Mononuclear cell (primary cell): Measurements from ENCODE around the gene DSP. TPM values are rescaled to one million over a fixed set of nuclear protein-coding genes. Genes with fewer than 3 reads are reported as not detected.

Source experiments
- H3K27me3 ChIP-seq: 2 replicates; pipeline ENCODE4 v1.6.0; 2011; ENCODE audit warnings: low read length, control low read depth; ENCODE audit not compliant: insufficient read depth
- H3K4me1 ChIP-seq: 2 replicates; pipeline ENCODE4 v1.5.1; 2011; ENCODE audit warnings: mild to moderate bottlenecking, low read length, control low read depth; ENCODE audit not compliant: insufficient read depth
- H3K4me3 ChIP-seq: 2 replicates; pipeline ENCODE4 v1.5.1; 2011; ENCODE audit warnings: mild to moderate bottlenecking, low read length, moderate library complexity
- H3K9me3 ChIP-seq: 2 replicates; pipeline ENCODE4 v1.5.1; 2011; ENCODE audit warnings: low read depth, mild to moderate bottlenecking, control low read depth, low read length
- total RNA-seq: library from RNA; depleted of rRNA; stranded (reverse); fragments of >200 nt; gene quantifications from one replicate; pipeline ENCODE4 v1.2.3, GENCODE V29; 2012

DSP gene
- total RNA-seq, 1 donor, result 0.94 TPM

- Histone ChIP-seq H3K4me3 (no peak overlapping the region), H3K9me3 (no peaks in the 10 kb centered on the region), H3K27me3 (peaks cover 77% of the 10 kb centered on the region), H3K4me1 (peaks cover 22% of the 10 kb centered on the region)
Measured at GRCh38 chr6:7544597-7544996, 3.1 kb downstream of the DSP start.

- Histone ChIP-seq H3K4me1 (peaks cover 21% of the 10 kb centered on the region), H3K9me3 (no peaks in the 10 kb centered on the region), H3K27me3 (peaks cover 68% of the 10 kb centered on the region), H3K4me3 (no peak overlapping the region)
Measured at GRCh38 chr6:7545316-7546019, 4.0 kb downstream of the DSP start.

GRCh38 chr6:7546020-7546369 lies 4.5 kb downstream of the DSP start:
- no peaks in the 10 kb centered on the region for H3K9me3 ChIP-seq
- H3K4me3 ChIP-seq, result no peak overlapping the region
- peaks cover 63% of the 10 kb centered on the region for H3K27me3 ChIP-seq
- peaks cover 16% of the 10 kb centered on the region for H3K4me1 ChIP-seq

- Histone ChIP-seq H3K9me3 (no peaks in the 10 kb centered on the region), H3K27me3 (peaks cover 64% of the 10 kb centered on the region), H3K4me3 (no peak overlapping the region), H3K4me1 (peaks cover 12% of the 10 kb centered on the region)
Measured at GRCh38 chr6:7546383-7546782, 4.9 kb downstream of the DSP start.

- peaks cover 65% of the 10 kb centered on the region for H3K27me3 ChIP-seq
- no peak overlapping the region for H3K4me3 ChIP-seq
- H3K9me3 ChIP-seq, result no peaks in the 10 kb centered on the region
- H3K4me1 ChIP-seq, result peaks cover 7% of the 10 kb centered on the region
Measured at GRCh38 chr6:7546896-7547295, 5.4 kb downstream of the DSP start.

- H3K9me3 ChIP-seq, result no peaks in the 10 kb centered on the region
- peaks cover 61% of the 10 kb centered on the region for H3K27me3 ChIP-seq
- no peak overlapping the region for H3K4me3 ChIP-seq
- H3K4me1 ChIP-seq, result peaks cover 3% of the 10 kb centered on the region
Measured at GRCh38 chr6:7547315-7547714, 5.8 kb downstream of the DSP start.

- Histone ChIP-seq H3K9me3 (no peaks in the 10 kb centered on the region), H3K27me3 (peaks cover 43% of the 10 kb centered on the region), H3K4me1 (no peaks in the 10 kb centered on the region), H3K4me3 (no peak overlapping the region)
Measured at GRCh38 chr6:7550433-7550801, 8.9 kb downstream of the DSP start.

- no peaks in the 10 kb centered on the region for H3K9me3 ChIP-seq
- peaks cover 31% of the 10 kb centered on the region for H3K27me3 ChIP-seq
- no peak overlapping the region for H3K4me3 ChIP-seq
- H3K4me1 ChIP-seq, result no peaks in the 10 kb centered on the region
Measured at GRCh38 chr6:7554533-7555275, 13.2 kb downstream of the DSP start.

GRCh38 chr6:7555671-7556070 lies 14.2 kb downstream of the DSP start:
- H3K4me3 ChIP-seq, result no peak overlapping the region
- no peaks in the 10 kb centered on the region for H3K4me1 ChIP-seq
- peaks cover 36% of the 10 kb centered on the region for H3K27me3 ChIP-seq
- no peaks in the 10 kb centered on the region for H3K9me3 ChIP-seq

- H3K4me3 ChIP-seq, result no peak overlapping the region
- H3K4me1 ChIP-seq, result no peaks in the 10 kb centered on the region
- H3K27me3 ChIP-seq, result peaks cover 31% of the 10 kb centered on the region
- no peaks in the 10 kb centered on the region for H3K9me3 ChIP-seq
Measured at GRCh38 chr6:7556394-7557106, 15.1 kb downstream of the DSP start.

GRCh38 chr6:7557652-7558051 lies 16.2 kb downstream of the DSP start:
- Histone ChIP-seq H3K4me1 (no peaks in the 10 kb centered on the region), H3K9me3 (no peaks in the 10 kb centered on the region), H3K4me3 (no peak overlapping the region), H3K27me3 (peaks cover 28% of the 10 kb centered on the region)

- H3K4me3 ChIP-seq, result no peak overlapping the region
- peaks cover 5% of the 10 kb centered on the region for H3K4me1 ChIP-seq
- H3K9me3 ChIP-seq, result no peaks in the 10 kb centered on the region
- peaks cover 24% of the 10 kb centered on the region for H3K27me3 ChIP-seq
Measured at GRCh38 chr6:7558781-7559180, 17.3 kb downstream of the DSP start.

- Histone ChIP-seq H3K27me3 (peaks cover 24% of the 10 kb centered on the region), H3K4me1 (peaks cover 5% of the 10 kb centered on the region), H3K9me3 (no peaks in the 10 kb centered on the region), H3K4me3 (no peak overlapping the region)
Measured at GRCh38 chr6:7559196-7559595, 17.7 kb downstream of the DSP start.

- H3K9me3 ChIP-seq, result no peaks in the 10 kb centered on the region
- H3K27me3 ChIP-seq, result peaks cover 24% of the 10 kb centered on the region
- peaks cover 5% of the 10 kb centered on the region for H3K4me1 ChIP-seq
- no peak overlapping the region for H3K4me3 ChIP-seq
Measured at GRCh38 chr6:7559651-7560385, 18.3 kb downstream of the DSP start.
